AG09309 (cell line): ENCODE measurements around the gene ADGRF1.

Source experiments
- DNase-seq: peaks from one replicate; pipeline ENCODE4 v3.0.0-alpha.2; 2010; ENCODE audit warnings: low read depth
- H3K4me3 ChIP-seq: 2 replicates; pipeline ENCODE4 v1.5.1; 2011; ENCODE audit warnings: mild to moderate bottlenecking, low read depth, low read length, moderate library complexity; ENCODE audit not compliant: control insufficient read depth
- TF ChIP-seq, protein P1 (sequence below): IDR thresholded peaks from 2 replicates; pipeline ENCODE4 v1.5.1; 2011; ENCODE audit warnings: mild to moderate bottlenecking, low read depth, low read length, inconsistent platforms; ENCODE audit not compliant: insufficient read depth, control insufficient read depth; ENCODE audit errors: missing control alignments

Gene ADGRF1

DNA sequence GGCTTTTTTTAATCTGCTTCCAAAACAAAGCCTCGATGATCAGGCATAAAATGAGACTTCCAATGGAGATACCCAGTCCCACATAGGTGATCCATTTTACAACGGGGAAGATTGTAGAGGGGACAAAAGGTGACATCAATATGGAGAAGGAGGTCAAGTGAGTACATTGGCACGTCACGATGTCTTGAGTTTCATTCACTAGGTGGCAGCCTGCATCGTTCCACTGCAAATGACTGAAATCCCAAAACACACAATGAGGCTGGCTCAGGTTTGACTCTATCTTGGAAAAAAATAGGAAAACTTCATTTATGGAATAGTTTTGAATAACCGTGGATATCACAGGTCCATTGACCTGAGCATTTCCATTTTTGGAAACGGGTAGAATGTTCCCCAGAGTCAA is 32.5 kb downstream of the ADGRF1 start:
- no peak for DNase-seq
- no peak overlapping the region for H3K4me3 ChIP-seq
- TF ChIP-seq, protein P1, sequence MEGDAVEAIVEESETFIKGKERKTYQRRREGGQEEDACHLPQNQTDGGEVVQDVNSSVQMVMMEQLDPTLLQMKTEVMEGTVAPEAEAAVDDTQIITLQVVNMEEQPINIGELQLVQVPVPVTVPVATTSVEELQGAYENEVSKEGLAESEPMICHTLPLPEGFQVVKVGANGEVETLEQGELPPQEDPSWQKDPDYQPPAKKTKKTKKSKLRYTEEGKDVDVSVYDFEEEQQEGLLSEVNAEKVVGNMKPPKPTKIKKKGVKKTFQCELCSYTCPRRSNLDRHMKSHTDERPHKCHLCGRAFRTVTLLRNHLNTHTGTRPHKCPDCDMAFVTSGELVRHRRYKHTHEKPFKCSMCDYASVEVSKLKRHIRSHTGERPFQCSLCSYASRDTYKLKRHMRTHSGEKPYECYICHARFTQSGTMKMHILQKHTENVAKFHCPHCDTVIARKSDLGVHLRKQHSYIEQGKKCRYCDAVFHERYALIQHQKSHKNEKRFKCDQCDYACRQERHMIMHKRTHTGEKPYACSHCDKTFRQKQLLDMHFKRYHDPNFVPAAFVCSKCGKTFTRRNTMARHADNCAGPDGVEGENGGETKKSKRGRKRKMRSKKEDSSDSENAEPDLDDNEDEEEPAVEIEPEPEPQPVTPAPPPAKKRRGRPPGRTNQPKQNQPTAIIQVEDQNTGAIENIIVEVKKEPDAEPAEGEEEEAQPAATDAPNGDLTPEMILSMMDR: peak; percentile 19

DNA sequence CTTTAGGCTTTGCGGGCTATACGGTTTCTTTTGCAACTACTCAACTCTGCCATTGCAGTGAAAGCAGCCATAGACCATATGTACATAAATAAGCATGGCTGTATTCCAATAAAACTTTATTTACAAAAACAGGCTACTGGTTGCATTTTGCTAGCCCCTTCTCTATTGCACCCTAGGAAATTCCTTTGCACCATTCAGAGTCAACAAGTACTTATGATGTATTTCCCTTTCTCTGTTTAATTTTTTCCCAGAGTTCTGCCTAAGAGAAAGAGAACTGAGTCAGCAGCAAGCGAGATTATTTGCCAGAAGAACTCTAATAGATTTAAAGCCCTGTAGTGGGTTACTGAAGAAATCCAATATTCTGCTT is 33.8 kb downstream of the ADGRF1 start:
- no peak overlapping the region for H3K4me3 ChIP-seq
- no peak for DNase-seq
- TF ChIP-seq, protein P1: no peak

DNA sequence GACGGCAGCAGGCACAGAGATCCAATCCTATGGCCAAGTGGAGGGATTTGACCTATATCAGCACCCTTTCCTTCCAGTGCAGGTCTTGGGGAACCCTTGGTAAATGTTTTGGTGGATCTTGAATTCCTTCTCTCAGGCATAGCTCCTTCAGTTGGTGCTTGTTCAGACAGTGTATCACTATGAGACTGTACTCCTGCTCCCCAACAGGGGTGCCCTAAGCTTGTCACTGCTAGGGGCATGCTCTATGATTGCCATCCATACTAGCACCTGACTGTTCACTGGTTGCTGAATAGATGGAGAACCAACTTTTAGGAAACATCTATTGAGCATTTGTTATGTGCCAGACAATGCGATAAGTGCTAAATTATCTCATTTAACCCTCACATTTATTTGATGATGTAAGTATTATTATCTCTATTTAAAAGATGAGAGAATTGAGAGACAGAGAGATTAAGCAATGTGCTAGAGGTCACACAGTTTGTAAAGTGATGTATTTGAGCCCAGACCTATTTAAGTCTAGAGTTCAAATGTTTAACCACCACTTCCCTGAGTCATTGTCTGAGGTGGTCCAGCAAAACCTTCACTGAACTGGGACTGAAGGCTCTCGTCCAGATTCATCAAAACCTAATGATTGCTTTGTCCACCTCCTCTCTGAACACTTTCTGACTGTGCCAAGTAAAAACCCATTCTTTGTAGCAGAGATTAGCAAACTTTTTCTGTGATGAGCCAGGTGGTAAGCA is 34.3 kb downstream of the ADGRF1 start:
- no peak overlapping the region for H3K4me3 ChIP-seq
- TF ChIP-seq, protein P1: no peak
- DNase-seq: no peak

DNA sequence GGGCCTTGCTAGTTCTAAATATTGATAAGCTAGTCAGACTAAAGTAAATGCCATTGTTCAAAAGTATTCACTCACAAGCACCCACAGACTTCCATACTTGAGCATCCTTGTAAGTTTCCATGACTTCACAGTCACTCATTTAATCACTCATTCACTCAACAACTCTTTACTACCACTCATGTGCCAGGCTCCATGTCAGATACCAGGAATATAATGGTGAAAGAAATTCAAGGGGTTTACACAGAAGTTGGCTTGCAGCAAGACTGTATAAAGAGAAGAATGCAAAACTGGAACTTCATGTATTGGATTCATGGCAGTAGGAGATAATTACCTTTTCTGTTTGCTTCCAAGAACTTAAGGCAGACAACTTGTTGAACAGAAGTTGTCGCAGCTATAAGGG is 36.6 kb downstream of the ADGRF1 start:
- TF ChIP-seq, protein P1: no peak
- no peak for DNase-seq
- H3K4me3 ChIP-seq: no peak overlapping the region

DNA sequence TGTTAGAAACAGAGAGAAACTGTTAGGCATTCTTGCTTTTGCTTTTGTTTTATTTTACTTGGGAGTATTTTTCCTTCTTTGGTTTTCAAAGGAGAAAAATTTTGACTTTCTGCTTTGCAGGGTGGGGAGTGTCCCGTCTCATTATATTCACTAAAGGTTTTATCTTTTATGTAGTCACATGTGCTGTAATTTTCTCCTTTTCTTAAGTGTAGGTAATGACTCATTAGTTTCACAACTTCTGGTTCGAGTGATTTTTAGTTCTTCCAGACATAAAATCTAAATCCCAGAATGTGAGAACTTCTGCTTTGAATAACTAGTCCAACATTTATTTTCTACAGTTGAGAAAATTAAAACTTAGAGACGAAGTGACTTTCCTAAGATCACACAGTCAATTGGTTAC is 37.7 kb downstream of the ADGRF1 start:
- no peak overlapping the region for H3K4me3 ChIP-seq
- TF ChIP-seq, protein P1: no peak
- DNase-seq: no peak

DNA sequence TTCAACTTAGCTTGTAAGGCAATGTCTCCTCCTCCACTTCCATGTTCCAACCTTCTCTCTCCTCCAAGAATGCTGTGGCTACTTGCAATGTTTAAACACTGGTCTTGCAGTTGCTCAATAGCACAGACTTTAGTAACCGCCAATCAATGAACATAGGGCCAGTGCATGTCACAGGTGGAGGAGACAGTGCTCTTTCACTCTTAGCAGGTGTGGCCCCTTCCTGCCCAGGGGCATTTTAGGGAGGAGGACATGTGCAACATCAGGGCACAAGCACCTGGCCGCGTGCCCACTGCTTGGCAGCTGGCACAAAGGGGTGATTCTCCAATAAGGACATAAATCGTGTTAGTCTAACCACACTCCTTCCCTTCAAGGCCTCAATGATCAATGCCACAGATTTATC is 41.3 kb downstream of the ADGRF1 start:
- H3K4me3 ChIP-seq: no peak overlapping the region
- TF ChIP-seq, protein P1: no peak
- no peak for DNase-seq
